KBM-7 (cell line): ENCODE results near the gene PGRMC1.
"Not testable (repeated sequence)": the region's sequence is repeated elsewhere in the genome, so short reads cannot be mapped to it uniquely, and the experiment has no call there.

Experiments used
- DNase-seq: peaks from one replicate; pipeline ENCODE4 v3.0.0-alpha.2; 2015
- in situ Hi-C: fragments of 300-500 bp; cut with MboI; formaldehyde crosslinking; loops from 2 replicates; pipeline ENCODE4 v1.14.3; 2020; ENCODE audit warnings: low sequenced_read_pairs, low pct_unique_long_range_greater_than_20kb, mixed read lengths

Gene PGRMC1

GRCh38 chrX:119229253-119229615 lies 6.9 kb upstream of the PGRMC1 start:
- in situ Hi-C loops, result no loop called here
- no peak for DNase-seq

- in situ Hi-C loops, result no loop called here
- peak; percentile 55 for DNase-seq
These were observed 5.2 kb upstream of the PGRMC1 start for GRCh38 chrX:119230850-119231249.

GRCh38 chrX:119231936-119232445 lies 4.1 kb upstream of the PGRMC1 start:
- in situ Hi-C loops, result no loop called here
- no peak for DNase-seq

- DNase-seq, result no peak
- in situ Hi-C loops, result no loop called here
These were observed 1.0 kb upstream of the PGRMC1 start for GRCh38 chrX:119235051-119235511.

GRCh38 chrX:119236623-119237561 lies 807 bp downstream of the PGRMC1 start:
- in situ Hi-C loops, result no loop called here

GRCh38 chrX:119237562-119237942 lies 1.5 kb downstream of the PGRMC1 start:
- in situ Hi-C loops, result no loop called here

More at GRCh38 chrX:119236623-119237561, 807 bp downstream of the PGRMC1 start:
- DNase-seq, result peak; percentile 43

GRCh38 chrX:119238557-119238956 lies 2.5 kb downstream of the PGRMC1 start:
- no peak for DNase-seq
- in situ Hi-C loops, result no loop called here

More at GRCh38 chrX:119237562-119237942, 1.5 kb downstream of the PGRMC1 start:
- DNase-seq, result peak; percentile 26

GRCh38 chrX:119240356-119240755 lies 4.3 kb downstream of the PGRMC1 start:
- no peak for DNase-seq
- in situ Hi-C loops, result no loop called here

GRCh38 chrX:119247702-119248101 lies 11.6 kb downstream of the PGRMC1 start:
- in situ Hi-C loops, result no loop called here
- no peak for DNase-seq

GRCh38 chrX:119249891-119250290 lies 13.8 kb downstream of the PGRMC1 start:
- in situ Hi-C loops, result no loop called here
- DNase-seq, result no peak

- no peak for DNase-seq
- in situ Hi-C loops, result no loop called here
These were observed 15.3 kb downstream of the PGRMC1 start for GRCh38 chrX:119251386-119251785.

GRCh38 chrX:119252716-119253115 lies 16.6 kb downstream of the PGRMC1 start:
- in situ Hi-C loops, result no loop called here

GRCh38 chrX:119266364-119266995 lies 30.4 kb downstream of the PGRMC1 start:
- peak; percentile 53 for DNase-seq
- in situ Hi-C loops, result no loop called here

More at GRCh38 chrX:119252716-119253115, 16.6 kb downstream of the PGRMC1 start:
- DNase-seq, result no peak

- in situ Hi-C loops, DNase-seq: not testable (repeated sequence)
These were observed 31.0 kb downstream of the PGRMC1 start for GRCh38 chrX:119267115-119267514.

- DNase-seq, result no peak
- in situ Hi-C loops, result no loop called here
These were observed 36.9 kb downstream of the PGRMC1 start for GRCh38 chrX:119272882-119273419.

GRCh38 chrX:119273420-119274192 lies 37.5 kb downstream of the PGRMC1 start:
- DNase-seq, result no peak
- in situ Hi-C loops, result no loop called here

- DNase-seq, in situ Hi-C loops: not testable (repeated sequence)
These were observed 46.3 kb downstream of the PGRMC1 start for GRCh38 chrX:119282347-119282746.

- DNase-seq, result no peak
- in situ Hi-C loops, result no loop called here
These were observed 52.9 kb downstream of the PGRMC1 start for GRCh38 chrX:119288890-119289393.

GRCh38 chrX:119290476-119290875 lies 54.4 kb downstream of the PGRMC1 start:
- in situ Hi-C loops, result no loop called here

More at GRCh38 chrX:119290476-119290875, 54.4 kb downstream of the PGRMC1 start:
- no peak for DNase-seq
